ENCODE results near the gene LDLRAD4. TPM values are rescaled to one million over a fixed set of nuclear protein-coding genes. Genes with fewer than 3 reads are reported as not detected.

The LDLRAD4 gene
- total and polyA plus RNA-seq, 8 donors: 14.1 to 26.6 (median 18.8) TPM

DNA sequence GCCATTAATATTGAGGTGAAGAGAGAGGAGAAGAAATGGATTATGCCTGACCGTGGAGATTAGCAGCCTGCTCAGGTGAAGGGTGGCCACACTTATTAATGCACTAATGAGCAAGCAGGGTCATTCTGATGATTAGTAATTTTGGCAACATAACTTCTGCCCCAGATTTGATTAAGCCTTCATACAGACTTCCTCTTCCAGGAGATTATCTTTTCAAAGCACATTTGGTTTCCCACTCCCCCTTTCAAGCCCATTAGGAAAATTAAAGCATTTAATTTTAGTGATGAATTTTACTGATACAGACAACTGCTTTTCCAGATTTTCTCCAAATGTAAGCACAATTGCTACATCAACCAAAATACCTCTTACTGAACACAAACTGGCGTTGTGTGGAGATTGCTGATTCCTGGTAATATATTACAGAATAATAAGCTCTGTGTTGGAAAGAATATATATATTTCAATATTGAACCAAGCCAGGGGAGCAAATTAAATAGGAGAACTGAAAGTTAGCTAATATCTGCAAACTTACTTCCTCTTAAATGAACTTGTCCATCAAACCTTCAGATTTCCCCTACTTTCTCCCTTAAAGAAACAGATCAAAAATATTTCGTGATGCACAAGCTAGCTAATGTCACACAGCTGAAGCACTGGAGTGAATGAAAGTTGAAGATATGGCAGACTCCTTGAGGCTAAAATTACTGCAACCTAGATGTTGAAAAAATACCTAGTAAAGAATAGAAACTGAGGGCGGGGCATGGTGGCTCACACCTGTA, 367.0 kb downstream of the LDLRAD4 start:
- Histone ChIP-seq H3K4me3 (no peak overlapping the region), H3K36me3 (no peaks in the 10 kb centered on the region), H3K9me3 (no peaks in the 10 kb centered on the region), H3K27me3 (no peaks in the 10 kb centered on the region), H3K27ac (peak overlapping the region in 1 of 2 donors; percentile 8), H3K4me1 (peaks cover 0 to 21% of the 10 kb centered on the region in 2 donors)
- ATAC-seq (peak; percentile 21), DNase-seq (no peak)
- TF ChIP-seq, protein P1, sequence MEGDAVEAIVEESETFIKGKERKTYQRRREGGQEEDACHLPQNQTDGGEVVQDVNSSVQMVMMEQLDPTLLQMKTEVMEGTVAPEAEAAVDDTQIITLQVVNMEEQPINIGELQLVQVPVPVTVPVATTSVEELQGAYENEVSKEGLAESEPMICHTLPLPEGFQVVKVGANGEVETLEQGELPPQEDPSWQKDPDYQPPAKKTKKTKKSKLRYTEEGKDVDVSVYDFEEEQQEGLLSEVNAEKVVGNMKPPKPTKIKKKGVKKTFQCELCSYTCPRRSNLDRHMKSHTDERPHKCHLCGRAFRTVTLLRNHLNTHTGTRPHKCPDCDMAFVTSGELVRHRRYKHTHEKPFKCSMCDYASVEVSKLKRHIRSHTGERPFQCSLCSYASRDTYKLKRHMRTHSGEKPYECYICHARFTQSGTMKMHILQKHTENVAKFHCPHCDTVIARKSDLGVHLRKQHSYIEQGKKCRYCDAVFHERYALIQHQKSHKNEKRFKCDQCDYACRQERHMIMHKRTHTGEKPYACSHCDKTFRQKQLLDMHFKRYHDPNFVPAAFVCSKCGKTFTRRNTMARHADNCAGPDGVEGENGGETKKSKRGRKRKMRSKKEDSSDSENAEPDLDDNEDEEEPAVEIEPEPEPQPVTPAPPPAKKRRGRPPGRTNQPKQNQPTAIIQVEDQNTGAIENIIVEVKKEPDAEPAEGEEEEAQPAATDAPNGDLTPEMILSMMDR (IDR thresholded peaks at IDR 0.05): no peak
- intact Hi-C loops (cut with DNase I): no loop called here

DNA sequence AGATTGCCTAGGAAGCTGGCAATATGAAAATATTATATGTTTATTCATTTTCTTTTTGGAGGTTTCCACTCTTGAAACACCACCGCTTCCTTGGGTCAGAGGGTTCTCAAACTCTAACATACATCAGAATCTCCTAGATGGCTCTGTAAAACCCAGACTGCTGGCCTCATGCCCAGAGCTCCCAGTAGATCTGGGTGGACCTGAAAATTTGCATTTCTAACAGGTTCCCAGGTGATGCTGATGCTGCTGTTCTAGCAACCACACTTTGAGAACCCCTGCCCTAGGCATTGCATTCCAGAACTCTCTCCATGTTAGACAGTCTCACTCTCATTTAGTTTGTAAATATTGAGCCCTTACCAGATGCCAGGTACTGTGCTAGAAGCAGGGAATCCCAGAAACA, 368.4 kb downstream of the LDLRAD4 start:
- Histone ChIP-seq H3K9me3 (no peaks in the 10 kb centered on the region), H3K4me1 (peaks cover 0 to 27% of the 10 kb centered on the region in 2 donors), H3K4me3 (no peak overlapping the region), H3K27me3 (no peaks in the 10 kb centered on the region), H3K27ac (no peak overlapping the region), H3K36me3 (no peaks in the 10 kb centered on the region)
- DNase-seq (no peak), ATAC-seq (no peak)
- TF ChIP-seq, protein P1 (IDR thresholded peaks at IDR 0.05): no peak
- intact Hi-C loops (cut with DNase I): no loop called here

DNA sequence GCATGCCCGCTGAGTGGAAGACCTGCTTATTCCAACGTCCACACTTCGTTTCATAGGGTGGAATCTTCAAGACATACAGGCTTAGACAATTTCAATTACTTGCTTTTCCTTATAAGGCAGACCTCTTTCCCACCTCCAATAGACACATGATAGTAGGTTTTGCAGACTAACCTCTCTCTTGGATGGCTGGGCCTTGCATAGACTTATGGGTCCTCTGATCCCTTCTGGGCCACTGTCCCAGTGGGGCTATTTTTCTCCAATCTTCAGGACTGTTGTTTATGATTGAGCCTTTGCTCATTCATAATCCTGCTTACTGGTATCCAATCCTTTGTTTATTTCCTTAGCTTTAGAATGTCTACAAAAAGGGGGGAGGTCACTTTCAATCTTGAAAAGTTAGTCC, 368.9 kb downstream of the LDLRAD4 start:
- DNase-seq (no peak), ATAC-seq (no peak)
- H3K36me3 ChIP-seq: no peaks in the 10 kb centered on the region
- H3K4me3 ChIP-seq: no peak overlapping the region
- intact Hi-C loops (cut with DNase I): no loop called here
- no peak overlapping the region for H3K27ac ChIP-seq
- H3K9me3 ChIP-seq: no peaks in the 10 kb centered on the region
- peaks cover 0 to 31% of the 10 kb centered on the region in 2 donors for H3K4me1 ChIP-seq
- TF ChIP-seq, protein P1 (IDR thresholded peaks at IDR 0.05): no peak
- no peaks in the 10 kb centered on the region for H3K27me3 ChIP-seq

DNA sequence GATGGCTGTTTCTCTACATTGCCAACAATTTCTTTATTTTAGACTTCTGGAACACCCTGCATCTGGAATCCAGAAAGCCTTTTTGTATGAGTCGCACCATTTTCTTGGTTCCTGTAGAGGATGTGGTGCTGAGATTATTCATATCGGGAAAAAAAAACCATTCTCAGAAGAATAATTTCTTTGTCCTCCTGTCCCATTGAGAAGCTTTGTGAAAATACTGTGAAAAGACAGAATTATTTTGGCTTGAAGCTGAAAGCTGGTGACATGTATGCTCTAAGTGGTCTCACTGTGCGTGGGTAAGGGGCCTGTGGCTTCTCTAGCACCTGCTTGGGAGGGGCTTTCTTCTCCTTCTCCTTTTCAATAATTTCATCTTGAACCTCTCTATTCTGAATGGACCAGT, 369.4 kb downstream of the LDLRAD4 start:
- H3K4me1 ChIP-seq: peaks cover 0 to 35% of the 10 kb centered on the region in 2 donors
- no peak for ATAC-seq
- TF ChIP-seq, protein P1 (IDR thresholded peaks at IDR 0.05): no peak
- intact Hi-C loops (cut with DNase I): no loop called here
- DNase-seq: no peak
- H3K4me3 ChIP-seq: no peak overlapping the region
- no peaks in the 10 kb centered on the region for H3K36me3 ChIP-seq
- no peak overlapping the region for H3K27ac ChIP-seq
- H3K9me3 ChIP-seq: no peaks in the 10 kb centered on the region
- no peaks in the 10 kb centered on the region for H3K27me3 ChIP-seq

DNA sequence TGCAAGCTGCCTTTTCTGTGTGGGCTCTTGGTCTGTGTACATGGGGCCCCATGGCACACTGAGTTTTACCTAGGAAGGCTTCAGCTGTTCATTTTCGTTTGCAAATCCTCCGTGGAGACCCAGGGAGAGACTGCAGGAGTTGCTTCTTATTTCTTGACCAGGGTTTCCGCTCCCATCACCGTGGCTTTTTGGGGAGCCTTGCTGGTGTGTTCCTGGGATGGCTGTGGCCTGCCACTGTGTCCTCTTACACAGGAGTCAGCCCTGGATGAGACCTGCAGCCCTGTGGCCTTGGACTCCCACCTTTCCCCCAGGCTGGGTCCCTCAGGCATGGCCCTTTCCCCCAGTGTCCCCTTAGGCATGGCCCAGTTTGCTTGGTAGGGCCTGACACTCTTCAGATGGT, 370.8 kb downstream of the LDLRAD4 start:
- intact Hi-C loops (cut with DNase I): no loop called here
- H3K4me1 ChIP-seq: peaks cover 0 to 27% of the 10 kb centered on the region in 2 donors
- H3K27ac ChIP-seq: no peak overlapping the region

More for the DNA sequence above, 370.8 kb downstream of the LDLRAD4 start:
- no peaks in the 10 kb centered on the region for H3K36me3 ChIP-seq
- TF ChIP-seq, protein P1 (IDR thresholded peaks at IDR 0.05): no peak
- ATAC-seq (no peak), DNase-seq (no peak)
- no peaks in the 10 kb centered on the region for H3K9me3 ChIP-seq
- H3K4me3 ChIP-seq: no peak overlapping the region
- H3K27me3 ChIP-seq: no peaks in the 10 kb centered on the region
